Ovary (tissue), 9 donors: ENCODE measurements around the gene AGAP5. TPM values are rescaled to one million over a fixed set of nuclear protein-coding genes. Genes with fewer than 3 reads are reported as not detected.

Experiments
- DNase-seq, 5 donors: peaks; one replicate each; pipeline ENCODE4 v3.0.0-alpha.2; 2019 to 2020
- H3K27ac ChIP-seq, 2 donors: fragments of 200-600 bp; one replicate each; pipeline versions ENCODE4 v1.5.1 to v1.8.0; 2019 to 2022
- H3K27me3 ChIP-seq: fragments of 200-600 bp; one replicate; pipeline ENCODE4 v1.8.0; 2022
- H3K36me3 ChIP-seq: fragments of 200-600 bp; sonication (generic); one replicate; pipeline ENCODE4 v1.5.1; 2019
- H3K4me1 ChIP-seq: one replicate; pipeline ENCODE4 v1.8.1; 2013; ENCODE audit warnings: mild to moderate bottlenecking, moderate library complexity; ENCODE audit not compliant: insufficient read depth
- H3K4me3 ChIP-seq: fragments of 200-600 bp; sonication (generic); one replicate; pipeline ENCODE4 v1.5.1; 2017
- H3K9me3 ChIP-seq, 2 donors: fragments of 200-600 bp in 1 of 2; sonication (generic) in 1 of 2; one replicate each; pipeline versions ENCODE4 v1.5.1 to v1.8.1; 2013 to 2019; ENCODE audit warnings: mild to moderate bottlenecking in 1 of 2, moderate library complexity in 1 of 2
- CTCF ChIP-seq, 3 donors: fragments of 450-650 bp in 2 of 3; fragments of 200-600 bp in 1 of 3; IDR thresholded peaks; one replicate each; pipeline versions ENCODE4 v1.5.1 to v1.8.0; 2016 to 2022; ENCODE audit warnings: antibody characterized with exemption in 3 of 3, mild to moderate bottlenecking in 1 of 3
- EP300 ChIP-seq: sonication (generic); formaldehyde crosslinking; IDR thresholded peaks from one replicate; pipeline ENCODE4 v1.6.1; 2017; ENCODE audit warnings: antibody characterized with exemption
- POLR2A ChIP-seq: fragments of 450-650 bp; IDR thresholded peaks from one replicate; pipeline ENCODE4 v1.6.1; 2017; ENCODE audit warnings: antibody characterized with exemption, mild to moderate bottlenecking, moderate library complexity
- WGBS, 3 donors: extraction: QIAGEN DNeasy Blood & Tissue Kit in 1 of 3; methylation state at CpG; one replicate each; pipeline versions ENCODE4 v1.1.5 to v1.1.7; 2013 to 2017; 5-methylcytosine and 5-hydroxymethylcytosine counted together
- intact Hi-C, 4 donors: fragments of 100-400 bp; cut with DNase I; formaldehyde crosslinking; loops; one replicate each; pipeline versions ENCODE4 v1.11.0 to v1.15.1; 2022 to 2023
- polyA plus RNA-seq, 2 donors: library from polyadenylated mRNA; stranded (reverse); fragments of 200-250 nt in 1 of 2; fragments of 350-450 nt in 1 of 2; fragmentation: Illumina TruSeq in 1 of 2; extraction: RNeasy Lipid Tissue Mini Kit (QIAGEN cat#74804) in 1 of 2; gene quantifications; one replicate each; pipeline ENCODE4 v1.2.3, GENCODE V29; 2013 to 2014
- total RNA-seq, 7 donors: library from RNA; depleted of rRNA in 2 of 7; stranded (reverse); fragments of >200 nt in 2 of 7; fragmentation: NEBNext Ultra II Directional in 3 of 7; extraction: Animal tissue kit (Norgen Biotek cat#: 25700) in 3 of 7; gene quantifications; one replicate each; pipeline versions ENCODE4 v1.1.0 to v1.2.4, GENCODE V29; 2016 to 2023
- donor health status: DM: no; HTN: no; CAD: no; lungs with moderate emphysema.
- donor health status: DM: no; HTN: no; CAD: no.
- donor health status: Bipolar disorder and iron deficiency.
- donor health status: DM: yes; HTN: yes; CAD: no.
- donor health status: DM: no; HTN: no; CAD: no.
- donor health status: DM: yes; HTN: yes; CAD: no.

Gene AGAP5
- total and polyA plus RNA-seq, 9 donors, result 2.0 to 11.1 (median 6.6) TPM

- TF ChIP-seq CTCF (IDR thresholded peaks at IDR 0.05) (no peak), EP300 (no peak), POLR2A (no peak)
- H3K9me3 ChIP-seq, result no peaks in the 10 kb centered on the region
- H3K27me3 ChIP-seq, result no peaks in the 10 kb centered on the region
- 86 to 98% (median 91%) methylated on average over 2 of the region's 2 CpGs for WGBS, 3 donors
- no peaks in the 10 kb centered on the region for H3K36me3 ChIP-seq
- H3K4me1 ChIP-seq, result no peaks in the 10 kb centered on the region
- no peak overlapping the region for H3K4me3 ChIP-seq
- H3K27ac ChIP-seq, result no peak overlapping the region
- DNase-seq, result no peak
- intact Hi-C loops, result no loop called here
Measured at GRCh38 chr10:73643362-73643761, 54.5 kb downstream of the AGAP5 start.

- Histone ChIP-seq H3K36me3 (no peaks in the 10 kb centered on the region), H3K4me1 (no peaks in the 10 kb centered on the region), H3K4me3 (no peak within 1 kb of the TSS), H3K27ac (no peak within 1 kb of the TSS), H3K9me3 (no peaks in the 10 kb centered on the region), H3K27me3 (no peaks in the 10 kb centered on the region)
- TF ChIP-seq CTCF (IDR thresholded peaks at IDR 0.05) (no peak), EP300 (no peak), POLR2A (no peak)
- DNase-seq, result no peak
- 36 to 63% (median 50%) methylated on average over 9 of the region's 9 CpGs for WGBS, 3 donors
- intact Hi-C loops, result loop anchor here in 1 of 4 donors (2.0 kb wide), 1 partner anchor 113 kb away; no protein-coding TSS in a partner anchor
Measured at GRCh38 chr10:73641328-73642060, 56.4 kb downstream of the AGAP5 start, which contains the start of gene MYOZ1. Gene MYOZ1, minus strand, starts transcription at chr10:73641474. Its CDS starts 1,457 bp downstream, at chr10:73640017.

- Histone ChIP-seq H3K4me3 (no peak overlapping the region), H3K27me3 (no peaks in the 10 kb centered on the region), H3K36me3 (no peaks in the 10 kb centered on the region), H3K9me3 (no peaks in the 10 kb centered on the region), H3K27ac (no peak overlapping the region), H3K4me1 (no peaks in the 10 kb centered on the region)
- intact Hi-C loops, result no loop called here
- 76 to 83% (median 79%) methylated on average over 3 of the region's 3 CpGs for WGBS, 3 donors
- DNase-seq, result no peak
- no peak for TF ChIP-seq POLR2A
- no peak for TF ChIP-seq EP300
- no peak for TF ChIP-seq CTCF (IDR thresholded peaks at IDR 0.05)
Measured at GRCh38 chr10:73639286-73639685, 58.6 kb downstream of the AGAP5 start.

DNA sequence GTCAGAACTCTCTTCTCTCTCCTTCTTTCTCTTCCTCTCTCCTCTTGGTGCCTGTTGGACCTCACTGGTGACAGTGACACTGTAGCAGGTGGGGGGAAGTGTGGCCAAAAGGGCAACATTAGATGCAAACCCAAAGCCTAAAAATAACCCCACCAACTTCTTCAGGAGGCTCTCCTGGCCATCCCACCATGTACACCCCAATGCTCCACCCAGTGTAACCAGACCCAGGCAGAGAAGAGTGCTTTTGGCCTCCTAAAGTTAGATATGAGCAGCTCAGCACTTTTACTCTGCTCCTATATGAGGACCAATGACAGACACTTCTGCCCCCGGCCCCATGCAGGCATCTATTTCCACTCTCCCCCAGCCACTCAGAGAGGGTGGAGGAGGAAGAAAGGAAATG, 62.1 kb downstream of the AGAP5 start:
- Histone ChIP-seq H3K27me3 (no peaks in the 10 kb centered on the region), H3K27ac (no peak overlapping the region), H3K4me1 (no peaks in the 10 kb centered on the region), H3K4me3 (no peak overlapping the region), H3K36me3 (no peaks in the 10 kb centered on the region), H3K9me3 (no peaks in the 10 kb centered on the region)
- intact Hi-C loops, result no loop called here
- no peak for DNase-seq
- TF ChIP-seq POLR2A (no peak), EP300 (no peak), CTCF (IDR thresholded peaks at IDR 0.05) (no peak)
- 47 to 65% (median 59%) methylated on average over 1 of the region's 1 CpG for WGBS, 3 donors
